Effector memory CD4-positive, alpha-beta T cell (primary cell): ENCODE data around the gene SYCP3.

Experiments used
- DNase-seq, 3 donors: peaks; one replicate each; pipeline ENCODE4 v3.0.0-alpha.2; 2020
- H3K27ac ChIP-seq: 2 replicates; pipeline ENCODE4 v1.7.0; 2013; ENCODE audit warnings: mild to moderate bottlenecking, low read length, moderate library complexity; ENCODE audit not compliant: insufficient read depth, poor library complexity, severe bottlenecking
- H3K27me3 ChIP-seq: replicated peaks from 2 replicates; pipeline ENCODE4 v1.7.0; 2013; ENCODE audit warnings: mild to moderate bottlenecking, low read length; ENCODE audit not compliant: insufficient read depth, control insufficient read depth, poor library complexity, severe bottlenecking
- H3K36me3 ChIP-seq: 2 replicates; pipeline ENCODE4 v1.7.0; 2013; ENCODE audit warnings: mild to moderate bottlenecking, low read length, moderate library complexity; ENCODE audit not compliant: control insufficient read depth, insufficient read depth
- H3K4me1 ChIP-seq: 2 replicates; pipeline ENCODE4 v1.7.0; 2013; ENCODE audit warnings: low read length, mild to moderate bottlenecking; ENCODE audit not compliant: control insufficient read depth, insufficient read depth, poor library complexity, severe bottlenecking
- H3K4me3 ChIP-seq: 2 replicates; pipeline ENCODE4 v1.7.0; 2013; ENCODE audit warnings: low read length, low read depth, mild to moderate bottlenecking; ENCODE audit not compliant: insufficient read depth, poor library complexity, severe bottlenecking
- H3K9me3 ChIP-seq: 2 replicates; pipeline ENCODE4 v1.7.0; 2013; ENCODE audit warnings: mild to moderate bottlenecking, low read length, moderate library complexity; ENCODE audit not compliant: control insufficient read depth
- total RNA-seq, 3 donors: gene quantifications; one replicate each; lab custom pipeline; 2026; lab: John Stamatoyannopoulos, UW

Gene SYCP3
- total RNA-seq = 0.09 to 0.39 (median 0.17) reads per million in 3 donors

GRCh38 chr12:101738920-101739665 lies at the start of gene SYCP3:
TSS of gene SYCP3 (minus strand) at chr12:101739462. CDS start at chr12:101737935, 1,527 bp downstream.
- Histone ChIP-seq H3K9me3 (no peaks in the 10 kb centered on the region), H3K4me3 (no peak within 1 kb of the TSS), H3K36me3 (no peaks in the 10 kb centered on the region), H3K27ac (no peak within 1 kb of the TSS), H3K27me3 (no peaks in the 10 kb centered on the region), H3K4me1 (no peaks in the 10 kb centered on the region)
- no peak for DNase-seq

GRCh38 chr12:101785671-101786070 lies 46.4 kb upstream of the SYCP3 start:
- peaks cover 15% of the 10 kb centered on the region for H3K36me3 ChIP-seq
- no peak overlapping the region for H3K4me3 ChIP-seq
- no peak overlapping the region for H3K27ac ChIP-seq
- H3K4me1 ChIP-seq = no peaks in the 10 kb centered on the region
- no peaks in the 10 kb centered on the region for H3K27me3 ChIP-seq
- DNase-seq = no peak
- H3K9me3 ChIP-seq = no peaks in the 10 kb centered on the region

- peaks cover 21% of the 10 kb centered on the region for H3K36me3 ChIP-seq
- H3K4me1 ChIP-seq = no peaks in the 10 kb centered on the region
- no peaks in the 10 kb centered on the region for H3K9me3 ChIP-seq
- DNase-seq = no peak
- no peak overlapping the region for H3K27ac ChIP-seq
- no peaks in the 10 kb centered on the region for H3K27me3 ChIP-seq
- no peak overlapping the region for H3K4me3 ChIP-seq
These were observed 45.1 kb upstream of the SYCP3 start for GRCh38 chr12:101784376-101784775.

- Histone ChIP-seq H3K27ac (no peak overlapping the region), H3K4me1 (no peaks in the 10 kb centered on the region), H3K27me3 (no peaks in the 10 kb centered on the region), H3K36me3 (peaks cover 23% of the 10 kb centered on the region), H3K4me3 (no peak overlapping the region), H3K9me3 (no peaks in the 10 kb centered on the region)
- no peak for DNase-seq
These were observed 44.6 kb upstream of the SYCP3 start for GRCh38 chr12:101783838-101784237.

GRCh38 chr12:101783150-101783549 lies 43.9 kb upstream of the SYCP3 start:
- Histone ChIP-seq H3K4me3 (no peak overlapping the region), H3K4me1 (no peaks in the 10 kb centered on the region), H3K36me3 (peaks cover 22% of the 10 kb centered on the region), H3K27ac (no peak overlapping the region), H3K9me3 (no peaks in the 10 kb centered on the region), H3K27me3 (no peaks in the 10 kb centered on the region)
- no peak for DNase-seq

- no peak for DNase-seq
- H3K9me3 ChIP-seq = no peaks in the 10 kb centered on the region
- no peaks in the 10 kb centered on the region for H3K4me1 ChIP-seq
- H3K4me3 ChIP-seq = no peak overlapping the region
- H3K36me3 ChIP-seq = peaks cover 25% of the 10 kb centered on the region
- H3K27me3 ChIP-seq = no peaks in the 10 kb centered on the region
- H3K27ac ChIP-seq = no peak overlapping the region
These were observed 43.0 kb upstream of the SYCP3 start for GRCh38 chr12:101782273-101782731.

- H3K4me1 ChIP-seq = no peaks in the 10 kb centered on the region
- H3K9me3 ChIP-seq = no peaks in the 10 kb centered on the region
- DNase-seq = no peak
- H3K27ac ChIP-seq = no peak overlapping the region
- no peaks in the 10 kb centered on the region for H3K27me3 ChIP-seq
- H3K4me3 ChIP-seq = no peak overlapping the region
- peaks cover 27% of the 10 kb centered on the region for H3K36me3 ChIP-seq
These were observed 42.6 kb upstream of the SYCP3 start for GRCh38 chr12:101781834-101782233.

GRCh38 chr12:101780599-101780998 lies 41.3 kb upstream of the SYCP3 start:
- no peak overlapping the region for H3K27ac ChIP-seq
- no peak overlapping the region for H3K4me3 ChIP-seq
- no peaks in the 10 kb centered on the region for H3K27me3 ChIP-seq
- no peaks in the 10 kb centered on the region for H3K9me3 ChIP-seq
- H3K36me3 ChIP-seq = peaks cover 27% of the 10 kb centered on the region
- DNase-seq = no peak
- no peaks in the 10 kb centered on the region for H3K4me1 ChIP-seq

- no peak for DNase-seq
- no peak overlapping the region for H3K4me3 ChIP-seq
- H3K36me3 ChIP-seq = peaks cover 21% of the 10 kb centered on the region
- H3K27ac ChIP-seq = no peak overlapping the region
- no peaks in the 10 kb centered on the region for H3K9me3 ChIP-seq
- no peaks in the 10 kb centered on the region for H3K4me1 ChIP-seq
- H3K27me3 ChIP-seq = no peaks in the 10 kb centered on the region
These were observed 40.4 kb upstream of the SYCP3 start for GRCh38 chr12:101779626-101780025.

GRCh38 chr12:101779200-101779599 lies 39.9 kb upstream of the SYCP3 start:
- H3K27me3 ChIP-seq = no peaks in the 10 kb centered on the region
- peaks cover 21% of the 10 kb centered on the region for H3K36me3 ChIP-seq
- H3K27ac ChIP-seq = no peak overlapping the region
- no peak for DNase-seq
- no peaks in the 10 kb centered on the region for H3K4me1 ChIP-seq
- H3K9me3 ChIP-seq = no peaks in the 10 kb centered on the region
- H3K4me3 ChIP-seq = no peak overlapping the region
